GM19395 (cell line): ENCODE data around the gene COL5A2.

Experiments
- ATAC-seq: cut with Tn5 transposase; IDR thresholded peaks from one replicate; pipeline ENCODE4 v1.9.1; 2021; ENCODE audit warnings: mild to moderate bottlenecking, moderate library complexity; ENCODE audit not compliant: unreplicated experiment

The COL5A2 gene

GRCh38 chr2:189010536-189010935 lies 169.0 kb downstream of the COL5A2 start:
- no peak for ATAC-seq

GRCh38 chr2:189008555-189009262 lies 170.9 kb downstream of the COL5A2 start:
- ATAC-seq: no peak

- ATAC-seq: no peak
These were observed 177.5 kb downstream of the COL5A2 start for GRCh38 chr2:189002079-189002478.

GRCh38 chr2:189000221-189000620 lies 179.3 kb downstream of the COL5A2 start:
- no peak for ATAC-seq

GRCh38 chr2:188997263-188997662 lies 182.3 kb downstream of the COL5A2 start:
- no peak for ATAC-seq

- ATAC-seq: no peak
These were observed 186.3 kb downstream of the COL5A2 start for GRCh38 chr2:188993247-188993646.

GRCh38 chr2:188986839-188987238 lies 192.7 kb downstream of the COL5A2 start:
- ATAC-seq: no peak

GRCh38 chr2:188984680-188985079 lies 194.9 kb downstream of the COL5A2 start:
- no peak for ATAC-seq

GRCh38 chr2:188984065-188984491 lies 195.5 kb downstream of the COL5A2 start:
- ATAC-seq: no peak

- no peak for ATAC-seq
These were observed 196.0 kb downstream of the COL5A2 start for GRCh38 chr2:188983427-188984064.
